Retinal pigment epithelial cell (primary cell): ENCODE measurements around the gene FAM161B.
"Not testable (repeated sequence)": the region's sequence is repeated elsewhere in the genome, so short reads cannot be mapped to it uniquely, and the experiment has no call there.

Source experiments
- DNase-seq: peaks from one replicate; pipeline ENCODE4 v3.0.0-alpha.2; 2010; ENCODE audit warnings: low read depth
- H3K4me3 ChIP-seq: 2 replicates; pipeline ENCODE4 v1.5.1; 2011; ENCODE audit warnings: mild to moderate bottlenecking, low read length, control low read depth, moderate library complexity
- TF ChIP-seq, protein P1 (sequence below): conservative IDR thresholded peaks from 2 replicates; pipeline ENCODE4 v1.5.1; 2011; ENCODE audit warnings: low read depth, low read length, control low read depth, inconsistent platforms

FAM161B gene

DNA sequence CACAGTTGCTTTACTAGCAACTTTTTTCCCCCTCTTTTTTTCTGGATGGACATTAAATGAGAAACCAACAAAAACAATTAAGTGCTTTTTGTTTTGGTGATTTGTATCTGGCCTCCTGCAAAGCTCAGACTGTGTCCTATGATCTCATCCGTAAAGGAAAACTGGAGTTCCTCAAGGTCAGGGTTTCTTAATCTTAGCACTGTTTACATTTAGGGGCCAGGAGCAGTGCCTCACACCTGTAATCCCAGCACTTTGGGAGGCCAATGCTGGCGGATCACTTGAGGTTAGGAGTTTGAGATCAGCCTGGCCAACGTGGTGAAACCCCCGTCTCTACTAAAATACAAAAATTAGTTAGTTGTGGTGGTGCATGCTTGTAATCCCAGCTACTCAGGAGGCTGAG lies 41.2 kb upstream of the FAM161B start:
- TF ChIP-seq, protein P1, sequence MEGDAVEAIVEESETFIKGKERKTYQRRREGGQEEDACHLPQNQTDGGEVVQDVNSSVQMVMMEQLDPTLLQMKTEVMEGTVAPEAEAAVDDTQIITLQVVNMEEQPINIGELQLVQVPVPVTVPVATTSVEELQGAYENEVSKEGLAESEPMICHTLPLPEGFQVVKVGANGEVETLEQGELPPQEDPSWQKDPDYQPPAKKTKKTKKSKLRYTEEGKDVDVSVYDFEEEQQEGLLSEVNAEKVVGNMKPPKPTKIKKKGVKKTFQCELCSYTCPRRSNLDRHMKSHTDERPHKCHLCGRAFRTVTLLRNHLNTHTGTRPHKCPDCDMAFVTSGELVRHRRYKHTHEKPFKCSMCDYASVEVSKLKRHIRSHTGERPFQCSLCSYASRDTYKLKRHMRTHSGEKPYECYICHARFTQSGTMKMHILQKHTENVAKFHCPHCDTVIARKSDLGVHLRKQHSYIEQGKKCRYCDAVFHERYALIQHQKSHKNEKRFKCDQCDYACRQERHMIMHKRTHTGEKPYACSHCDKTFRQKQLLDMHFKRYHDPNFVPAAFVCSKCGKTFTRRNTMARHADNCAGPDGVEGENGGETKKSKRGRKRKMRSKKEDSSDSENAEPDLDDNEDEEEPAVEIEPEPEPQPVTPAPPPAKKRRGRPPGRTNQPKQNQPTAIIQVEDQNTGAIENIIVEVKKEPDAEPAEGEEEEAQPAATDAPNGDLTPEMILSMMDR: no peak
- no peak overlapping the region for H3K4me3 ChIP-seq
- no peak for DNase-seq

DNA sequence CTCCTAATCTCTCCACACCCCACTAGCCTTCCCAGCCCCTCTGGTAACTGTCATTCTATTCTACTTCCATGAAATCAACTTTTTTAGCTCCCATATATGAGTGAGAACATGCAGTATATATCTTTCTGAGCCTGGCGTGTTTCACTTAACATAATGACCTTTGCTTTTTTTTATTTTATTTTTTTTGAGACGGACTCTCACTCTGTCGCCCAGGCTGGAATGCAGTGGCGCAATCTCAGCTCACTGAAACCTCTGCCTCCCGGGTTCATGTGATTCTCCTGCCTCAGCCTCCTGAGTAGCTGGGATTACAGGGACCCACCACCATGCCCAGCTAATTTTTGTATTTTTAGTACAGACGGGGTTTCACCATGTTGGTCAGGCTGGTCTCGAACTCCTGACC lies 38.8 kb upstream of the FAM161B start:
- not testable (repeated sequence) for H3K4me3 ChIP-seq, DNase-seq

GRCh38 chr14:73988065-73988464 lies 38.2 kb upstream of the FAM161B start:
- no peak for DNase-seq
- TF ChIP-seq, protein P1: no peak
- no peak overlapping the region for H3K4me3 ChIP-seq

DNA sequence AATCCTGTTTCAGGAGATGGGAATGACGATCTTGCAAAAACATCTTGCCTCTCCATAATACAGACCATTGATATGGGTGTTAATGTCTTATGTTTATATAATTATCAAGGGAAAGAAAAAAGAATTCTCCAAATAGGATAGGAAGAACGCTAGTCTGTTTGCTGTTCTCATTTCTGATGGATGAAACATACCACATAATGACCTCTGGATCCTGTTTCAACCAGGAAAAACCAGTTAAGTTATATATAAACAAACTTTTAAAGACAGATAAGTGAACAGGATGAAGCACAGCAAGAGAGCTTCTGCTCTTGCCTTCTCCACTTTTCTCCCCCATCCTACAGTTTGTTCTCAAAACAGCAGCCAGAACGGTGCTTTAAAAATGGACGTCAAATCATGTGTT lies 28.0 kb upstream of the FAM161B start:
- TF ChIP-seq, protein P1: no peak
- no peak overlapping the region for H3K4me3 ChIP-seq
- no peak for DNase-seq

DNA sequence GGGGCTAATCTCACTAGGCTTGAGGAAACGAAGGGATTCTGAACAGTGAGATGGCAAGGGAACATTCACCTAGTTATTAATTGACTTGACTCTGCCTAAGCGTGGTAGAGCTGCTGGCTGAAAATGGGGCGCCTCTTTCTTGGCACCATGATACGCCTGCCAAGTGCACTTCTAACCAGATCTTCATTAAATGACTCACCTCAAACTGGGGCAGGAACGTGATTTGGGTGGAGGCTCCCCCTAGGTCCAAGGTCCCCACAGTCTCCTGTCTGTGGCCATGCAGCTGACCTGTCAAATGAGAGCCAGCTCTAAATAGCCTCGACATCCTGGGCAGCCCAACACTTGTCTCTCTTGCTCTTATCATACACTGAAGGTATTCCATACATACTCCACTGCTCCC lies 26.2 kb upstream of the FAM161B start:
- H3K4me3 ChIP-seq: no peak overlapping the region
- TF ChIP-seq, protein P1: no peak
- no peak for DNase-seq

DNA sequence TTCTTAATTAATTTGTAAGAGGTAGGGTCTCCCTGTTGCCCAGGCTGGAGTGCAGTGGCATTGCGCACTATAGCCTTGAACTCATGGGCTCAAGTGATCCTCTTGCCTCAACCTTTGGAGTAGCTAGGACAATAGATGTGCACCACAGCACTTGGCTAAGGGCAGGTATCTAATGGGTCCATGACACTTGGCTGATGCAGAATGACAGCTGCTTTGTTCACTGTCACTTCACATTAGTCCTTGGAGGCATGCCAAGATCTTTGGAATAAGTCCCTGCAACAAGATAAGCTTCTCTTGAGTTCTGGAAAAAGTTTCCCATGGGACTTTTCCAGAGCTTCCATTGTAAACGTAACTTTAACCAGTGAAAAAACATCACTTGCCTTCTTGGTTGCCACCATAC lies 23.6 kb upstream of the FAM161B start:
- DNase-seq: peak; percentile 4
- no peak overlapping the region for H3K4me3 ChIP-seq
- TF ChIP-seq, protein P1: no peak

DNA sequence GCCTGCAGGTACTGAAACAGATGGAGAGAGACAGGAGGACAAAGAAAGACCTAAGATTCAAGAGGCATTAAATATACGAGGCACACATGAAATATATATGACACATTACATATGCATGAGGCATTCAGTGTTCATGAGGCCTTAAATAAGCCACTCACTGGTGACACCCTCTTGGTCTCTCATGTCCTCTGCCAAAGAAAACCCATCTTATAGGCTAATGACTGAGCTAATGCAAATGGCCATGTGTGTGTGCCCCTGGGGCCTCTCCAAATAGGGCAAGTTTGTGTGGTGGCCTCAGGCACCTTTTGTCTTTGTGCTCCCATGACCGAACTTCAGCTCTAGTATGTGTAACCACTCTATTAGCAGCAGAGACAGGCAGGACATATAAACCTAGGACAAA lies 19.0 kb upstream of the FAM161B start:
- H3K4me3 ChIP-seq: no peak overlapping the region
- TF ChIP-seq, protein P1: no peak
- no peak for DNase-seq

DNA sequence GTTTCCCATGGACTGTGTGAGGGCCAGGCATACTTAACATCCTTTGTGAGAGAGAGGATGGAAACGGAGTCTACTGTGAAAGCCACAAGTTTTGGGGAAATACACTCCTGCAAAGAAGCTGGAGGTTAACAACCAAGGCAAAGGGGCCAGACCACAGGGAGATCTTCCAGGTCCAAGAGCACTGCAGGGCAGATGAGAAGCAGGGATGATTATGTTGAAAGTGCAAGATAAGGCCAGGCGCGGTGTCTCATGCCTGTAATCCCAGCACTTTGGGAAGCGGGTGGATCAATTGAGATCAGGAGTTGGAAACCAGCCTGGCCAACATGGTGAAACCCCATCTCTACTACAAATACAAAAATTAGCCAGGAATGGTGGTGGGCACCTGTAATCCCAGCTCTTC lies 15.3 kb upstream of the FAM161B start:
- DNase-seq: no peak
- H3K4me3 ChIP-seq: no peak overlapping the region
- TF ChIP-seq, protein P1: no peak
